Muscle of arm (tissue), 14 donors: ENCODE measurements around the gene CCIN. TPM values are rescaled to one million over a fixed set of nuclear protein-coding genes. Genes with fewer than 3 reads are reported as not detected.
"Not testable (repeated sequence)": the region's sequence is repeated elsewhere in the genome, so short reads cannot be mapped to it uniquely, and the experiment has no call there.

Source experiments
- DNase-seq: peaks from one replicate; pipeline ENCODE4 v3.0.0-alpha.2; 2013
- long read RNA-seq, 11 donors: transcript quantifications; one replicate each; lab custom pipeline, GENCODE V29; 2026
- polyA plus RNA-seq, 12 donors: library from polyadenylated mRNA; unstranded; fragments of 120-200 nt; gene quantifications; one replicate each; pipeline ENCODE4 v1.2.1, GENCODE V29; 2013; ENCODE audit not compliant: insufficient read length in 12 of 12

The CCIN gene
- 1 to 10 TPM in 4 of 12 donors, under 1 TPM in 6, not detected in 2; 0.45 to 2.0 (median 0.76) TPM for polyA plus RNA-seq
- long read RNA-seq, donor 1, result 0 reads
- long read RNA-seq, donor 2, result 0 reads
- long read RNA-seq, donor 3, result 0 reads
- long read RNA-seq, donor 4, result 0 reads
- long read RNA-seq, donor 5, result 0 reads
- long read RNA-seq, donor 6, result 0 reads
- long read RNA-seq, donor 7, result 0 reads
- long read RNA-seq, donor 8, result 0 reads
- long read RNA-seq, donor 9, result 0 reads
- long read RNA-seq, donor 10, result 0 reads
- long read RNA-seq, donor 11, partial matches to known transcripts, result 0 of 1 reads
- long read RNA-seq, donor 11, other reads (novel, unspliced or antisense), result 0 of 1 reads

DNA sequence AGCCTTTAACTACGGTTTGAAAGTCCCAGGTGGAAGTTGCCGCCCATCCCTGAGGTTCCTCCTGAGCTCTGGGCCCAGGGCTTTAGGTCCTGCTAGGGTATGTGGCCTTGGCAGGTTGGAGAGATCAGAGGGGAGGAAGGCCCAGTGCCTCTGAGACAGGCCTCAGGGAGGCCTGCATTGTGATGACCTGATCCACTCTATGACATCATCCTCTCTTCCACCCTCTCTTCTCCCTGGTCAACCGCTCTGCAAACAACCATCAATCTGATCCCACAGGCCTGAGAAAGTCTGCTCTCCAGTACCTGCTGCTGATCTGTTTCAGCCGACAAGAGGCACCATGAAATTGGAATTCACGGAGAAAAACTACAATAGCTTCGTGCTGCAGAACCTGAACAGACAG, at the start of gene CCIN:
Gene CCIN, plus strand, starts transcription at position 223 of the 400 bp plus-strand sequence. Its CDS starts 115 bp downstream, at position 338.
- no peak for DNase-seq

DNA sequence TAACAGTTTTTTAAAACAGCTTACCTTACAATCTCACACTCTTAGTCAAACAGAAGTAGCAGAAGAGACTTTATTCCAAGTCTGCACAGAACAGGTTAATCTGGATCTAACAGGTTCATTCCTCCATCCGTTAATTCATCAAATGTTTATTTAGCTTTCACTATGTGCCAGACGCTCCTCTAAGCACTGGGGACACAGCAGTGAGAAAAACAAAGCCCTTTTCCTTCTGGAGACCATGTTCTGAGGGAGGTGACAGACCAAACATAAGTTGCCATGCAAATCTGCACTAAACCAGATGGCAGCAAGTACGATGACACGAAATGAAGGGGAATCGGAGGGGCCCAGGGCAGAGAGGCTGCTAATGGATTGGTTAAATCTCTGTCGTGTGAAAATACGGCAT, 49.7 kb upstream of the CCIN start:
- DNase-seq, result no peak

DNA sequence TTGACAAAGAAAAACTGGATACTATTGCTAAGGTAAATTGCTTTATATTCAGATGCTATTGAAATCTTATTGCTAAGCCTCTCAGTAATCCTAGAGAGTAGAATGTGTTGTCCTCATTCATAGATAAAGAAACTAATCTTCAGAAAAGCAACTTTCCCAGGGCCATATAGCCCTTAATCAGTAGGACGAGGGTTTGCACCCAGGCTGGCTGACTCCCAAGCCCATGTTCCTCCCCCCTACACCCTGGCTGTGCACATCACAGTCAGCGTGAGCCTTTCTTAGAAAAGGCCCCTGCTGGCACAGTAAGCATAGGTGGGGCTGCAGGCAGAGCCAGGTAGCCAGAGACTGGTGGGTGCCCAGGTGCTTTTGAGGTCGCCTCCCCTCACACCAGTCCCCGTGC, 48.5 kb upstream of the CCIN start:
- DNase-seq, result no peak

DNA sequence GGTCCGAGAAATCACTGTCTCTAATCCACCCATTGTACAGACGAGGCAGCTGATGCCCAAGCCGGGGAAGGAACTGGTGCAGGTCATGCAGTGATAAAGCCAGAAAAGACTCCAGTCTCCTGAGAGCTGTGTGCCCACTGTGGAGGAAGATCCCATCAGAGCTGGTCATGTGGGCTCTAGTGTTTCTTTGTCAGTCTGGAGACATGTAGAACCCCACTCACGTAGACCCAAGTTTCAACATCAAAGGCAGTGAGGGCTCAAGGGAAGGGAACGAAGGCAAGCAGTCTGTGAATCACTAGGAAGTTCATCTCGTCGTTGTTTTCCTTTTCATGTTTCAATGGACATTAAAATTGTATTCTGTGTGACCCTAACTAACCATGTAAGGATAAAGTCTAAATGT, 47.2 kb upstream of the CCIN start:
- DNase-seq, result no peak

DNA sequence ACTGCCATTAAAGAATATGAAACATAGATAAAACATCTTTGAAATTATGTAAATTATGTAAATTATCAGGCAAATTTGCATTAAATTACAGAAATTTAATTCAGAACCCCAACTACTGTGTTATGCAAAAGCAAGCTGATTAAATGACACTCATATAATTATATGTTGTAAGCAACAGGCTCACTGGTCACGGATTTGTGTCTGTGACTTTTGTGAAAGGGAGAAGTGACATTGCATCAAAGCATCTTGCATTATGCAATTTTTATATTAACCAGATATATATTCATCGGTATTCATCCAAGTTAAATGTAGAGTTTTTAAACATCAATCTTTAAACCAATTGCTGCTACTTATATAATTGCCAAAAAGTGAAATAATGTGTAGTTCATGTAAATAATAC, 45.7 kb upstream of the CCIN start:
- DNase-seq, result no peak

DNA sequence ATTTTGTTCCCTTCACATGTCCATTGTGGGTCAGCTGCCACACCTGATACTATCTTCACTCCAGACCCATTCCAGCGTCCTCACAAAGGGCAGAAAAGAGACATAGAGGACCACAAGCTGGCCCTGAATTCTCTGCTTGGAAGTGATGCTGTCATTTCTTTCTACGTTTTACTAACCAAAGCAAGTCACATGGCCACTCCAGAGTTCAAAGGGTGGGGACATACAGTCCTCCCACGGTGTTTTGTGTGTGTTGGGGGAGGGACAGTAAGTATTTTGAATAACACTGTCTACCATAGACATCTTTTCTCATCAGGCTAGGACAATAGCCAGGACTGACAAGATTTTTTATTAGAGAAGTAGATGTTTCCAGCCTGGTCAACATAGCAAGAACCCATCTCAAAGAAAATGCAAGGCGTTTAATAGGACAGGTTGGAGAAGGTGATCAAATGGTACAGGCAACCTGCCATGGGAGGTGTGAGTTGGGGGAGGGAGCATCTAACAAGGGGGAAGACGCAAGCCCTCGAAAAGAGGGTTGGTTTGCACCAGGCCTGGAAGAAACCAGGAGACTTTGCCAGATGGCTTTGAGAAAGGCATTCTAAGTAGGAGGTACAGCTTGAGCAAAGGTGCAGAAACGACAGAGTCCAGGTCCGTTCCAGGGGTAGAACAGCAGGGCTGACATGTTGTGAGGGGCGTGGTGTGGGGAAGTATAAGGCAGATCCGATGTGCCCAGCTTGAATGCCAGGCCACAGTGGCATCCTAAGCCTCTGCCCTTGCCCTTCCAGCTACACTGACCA, 43.9 kb upstream of the CCIN start:
- DNase-seq, result no peak

DNA sequence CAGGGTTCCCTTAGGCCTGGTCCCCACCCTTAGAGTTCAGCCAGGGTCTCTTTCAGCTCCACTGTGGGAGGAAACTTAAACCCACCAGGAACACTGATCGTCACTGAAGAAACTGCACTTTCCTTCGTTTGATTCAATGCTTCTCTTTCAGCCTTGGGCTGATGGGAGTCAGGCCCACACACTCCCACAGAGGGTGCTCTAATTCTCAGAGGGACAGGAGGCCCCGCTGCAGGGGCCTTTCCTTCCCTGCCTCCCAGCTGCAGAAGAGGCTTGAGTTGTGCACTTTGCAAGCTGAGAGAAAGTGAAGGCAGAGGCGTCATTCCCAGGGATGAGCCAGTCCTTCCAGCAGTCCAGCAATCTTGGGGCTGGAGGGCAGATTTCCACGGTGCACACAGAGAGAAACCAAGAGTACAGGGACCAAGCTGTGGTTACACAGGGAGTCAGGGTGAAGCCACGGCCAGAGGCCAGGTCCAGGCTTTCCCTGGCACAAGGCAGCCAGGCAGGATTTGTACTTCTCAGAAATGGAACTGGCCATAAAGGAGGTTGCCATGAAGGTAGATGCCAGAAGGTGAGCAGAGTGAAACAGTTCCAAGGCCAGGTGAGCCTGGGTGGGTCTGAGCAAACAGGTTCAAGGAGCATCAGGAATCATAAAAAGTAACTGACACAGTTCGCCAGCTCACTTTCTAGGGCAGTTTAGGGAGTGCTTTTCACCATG, 43.0 kb upstream of the CCIN start:
- DNase-seq, result no peak

DNA sequence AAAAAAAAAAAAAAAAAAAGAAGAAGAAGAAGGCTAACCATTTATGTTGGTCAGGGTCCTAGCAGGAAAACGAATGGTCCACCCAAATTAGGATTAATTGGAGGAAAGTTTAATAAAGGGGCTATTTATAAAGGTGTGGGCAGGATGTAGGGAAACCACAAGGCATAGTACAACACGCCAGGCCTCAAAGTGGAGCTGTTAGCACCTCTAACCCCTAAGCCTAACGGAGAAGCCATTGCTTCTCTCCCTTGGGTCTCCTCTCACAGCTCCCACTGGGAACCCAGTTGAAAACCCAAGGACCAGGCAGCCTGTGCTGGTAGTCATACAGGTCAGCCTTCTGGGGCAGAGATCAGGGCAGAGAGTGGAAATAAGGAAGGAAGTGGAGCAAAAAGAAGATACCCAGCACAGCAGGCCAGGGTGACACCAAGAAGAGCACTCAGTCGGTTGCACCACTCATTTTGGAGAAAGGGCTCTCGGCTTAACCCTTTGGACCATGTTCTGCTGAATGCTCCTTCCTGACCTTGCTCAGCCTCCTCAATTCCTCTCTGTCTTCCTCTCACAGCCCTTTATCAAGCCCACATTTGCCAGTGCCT, 41.4 kb upstream of the CCIN start:
- no peak for DNase-seq

DNA sequence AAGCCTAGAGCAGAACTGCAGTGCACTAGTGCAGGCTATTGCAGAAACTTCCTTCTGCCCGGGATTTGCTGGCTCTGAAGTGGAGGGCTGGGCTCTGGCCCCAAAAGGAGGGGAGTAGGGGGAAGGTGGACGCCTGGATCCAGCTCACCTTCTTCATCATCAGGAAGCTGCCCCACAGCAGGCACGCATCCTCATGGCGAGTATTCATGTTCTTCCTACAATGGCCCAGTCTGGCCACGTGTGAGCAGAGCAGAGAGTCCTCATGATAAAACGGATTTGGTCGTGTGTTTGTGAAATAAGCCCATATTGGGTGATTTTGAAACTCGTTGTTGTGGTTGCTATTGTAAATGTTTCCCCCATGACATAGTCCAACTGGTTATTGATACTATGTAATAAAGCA, 40.8 kb upstream of the CCIN start:
- DNase-seq, result no peak

DNA sequence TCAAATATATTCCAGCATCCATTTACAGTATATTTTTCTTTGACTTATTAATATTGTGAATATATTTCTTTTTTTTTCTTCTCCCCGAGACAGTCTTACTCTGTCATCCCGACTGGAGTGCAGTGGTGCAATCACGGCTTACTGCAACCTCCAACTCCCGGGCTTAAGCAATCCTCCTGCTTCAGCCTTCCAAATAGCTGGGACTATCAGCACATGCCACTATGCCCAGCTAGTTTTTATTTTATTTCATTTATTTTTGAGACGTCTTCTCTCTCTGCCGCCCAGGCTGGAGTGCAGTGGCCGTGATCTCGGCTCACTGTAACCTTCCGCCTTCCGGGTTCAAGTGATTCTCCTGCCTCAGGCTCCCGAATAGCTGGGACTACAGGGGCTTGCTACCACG, 40.0 kb upstream of the CCIN start:
- no peak for DNase-seq

DNA sequence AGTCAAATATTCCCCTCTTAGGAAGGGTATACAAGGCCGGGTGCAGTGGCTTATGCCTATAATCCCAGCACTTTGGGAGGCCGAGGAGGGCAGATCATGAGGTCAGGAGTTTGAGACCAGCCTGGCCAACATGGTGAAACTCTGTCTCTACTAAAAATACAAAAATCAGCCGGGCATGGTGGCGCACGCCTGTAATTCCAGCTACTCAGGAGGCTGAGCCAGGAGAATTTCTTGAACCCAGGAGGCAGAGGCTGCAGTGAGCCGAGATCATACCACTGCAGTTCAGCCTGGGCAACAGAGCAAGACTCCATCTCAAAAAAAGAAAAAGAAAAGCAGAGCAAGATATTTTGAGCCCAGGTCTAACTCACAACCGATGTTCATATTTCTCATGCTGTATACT, 37.5 kb upstream of the CCIN start:
- not testable (repeated sequence) for DNase-seq

DNA sequence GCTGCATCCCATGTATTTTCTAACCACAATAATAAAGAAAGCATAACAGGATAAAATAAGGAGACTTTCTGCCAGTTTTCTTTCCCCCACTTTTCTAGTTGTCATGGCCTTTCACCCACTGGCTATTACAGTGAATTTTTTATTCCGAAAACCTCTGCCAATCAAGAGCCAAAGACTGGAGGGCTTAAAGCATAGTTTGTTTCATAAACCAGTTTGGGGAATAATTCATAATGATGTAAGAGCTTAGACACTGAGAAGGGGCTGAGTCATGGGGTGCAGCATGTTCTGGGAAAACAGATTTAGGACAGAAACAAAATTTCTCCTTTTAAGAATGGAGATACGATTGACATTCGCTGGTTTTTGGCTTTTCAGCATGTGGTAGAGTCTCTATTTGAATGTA, 37.1 kb upstream of the CCIN start:
- no peak for DNase-seq

DNA sequence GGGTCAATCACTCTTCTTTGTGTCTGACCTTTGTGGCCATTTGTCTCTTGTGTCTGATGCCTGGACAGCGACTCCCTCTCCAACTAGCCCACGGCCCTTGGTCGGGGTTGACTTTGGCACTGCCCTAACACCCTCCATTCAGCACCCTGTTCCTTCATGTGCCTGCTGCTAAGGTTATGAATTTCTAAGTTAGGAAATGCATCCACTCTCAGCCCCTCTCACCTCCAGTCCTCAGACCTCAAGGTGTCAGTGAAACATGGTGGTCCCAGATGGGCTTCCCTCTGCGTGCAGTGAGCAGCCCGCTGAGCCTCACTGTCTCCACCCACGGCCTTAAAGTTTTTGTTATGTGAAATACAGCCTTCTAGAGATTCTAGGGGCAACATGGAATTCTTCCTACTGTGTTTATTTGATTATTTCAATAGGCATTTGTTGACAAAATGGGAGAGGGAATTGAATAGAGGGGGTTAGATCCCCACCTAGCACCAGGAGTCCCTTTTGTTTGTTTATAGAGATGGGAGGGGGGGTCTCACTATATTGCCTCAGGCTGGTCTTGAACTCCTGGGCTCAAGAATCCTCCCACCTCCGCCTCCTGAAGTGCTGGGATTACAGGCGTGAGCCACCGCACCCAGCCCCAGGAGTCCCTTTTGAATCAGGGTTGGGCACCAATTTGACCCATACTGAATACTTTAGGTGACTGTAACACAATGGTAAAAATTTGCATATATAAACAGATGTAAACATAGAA, 34.3 kb upstream of the CCIN start:
- no peak for DNase-seq

DNA sequence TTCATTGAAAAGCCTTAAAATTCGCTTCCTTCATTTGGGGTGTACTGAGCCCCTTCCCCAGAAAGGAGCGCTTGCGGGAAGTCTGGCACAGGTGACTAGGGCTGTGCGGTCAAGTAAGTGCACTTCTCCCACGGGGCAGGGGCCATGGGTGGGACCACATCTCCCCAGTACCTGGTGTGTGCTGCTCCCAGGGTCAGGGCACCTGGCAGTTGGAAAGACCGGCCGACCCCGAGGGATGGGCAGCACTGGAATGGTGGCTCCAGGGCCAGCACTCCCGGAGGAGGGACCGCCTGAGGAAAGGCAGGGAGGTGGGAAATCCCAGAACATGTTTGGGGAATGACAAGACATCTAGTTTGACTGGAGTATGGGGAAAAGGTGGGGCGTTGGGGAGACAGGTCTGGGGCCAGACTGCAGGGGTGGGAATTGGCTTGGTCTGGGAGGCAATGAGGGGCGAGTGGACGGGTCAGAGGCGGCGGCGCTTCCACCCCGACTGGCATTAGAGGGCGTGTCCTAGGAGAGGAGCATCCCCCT, 33.4 kb upstream of the CCIN start:
- DNase-seq, result no peak

DNA sequence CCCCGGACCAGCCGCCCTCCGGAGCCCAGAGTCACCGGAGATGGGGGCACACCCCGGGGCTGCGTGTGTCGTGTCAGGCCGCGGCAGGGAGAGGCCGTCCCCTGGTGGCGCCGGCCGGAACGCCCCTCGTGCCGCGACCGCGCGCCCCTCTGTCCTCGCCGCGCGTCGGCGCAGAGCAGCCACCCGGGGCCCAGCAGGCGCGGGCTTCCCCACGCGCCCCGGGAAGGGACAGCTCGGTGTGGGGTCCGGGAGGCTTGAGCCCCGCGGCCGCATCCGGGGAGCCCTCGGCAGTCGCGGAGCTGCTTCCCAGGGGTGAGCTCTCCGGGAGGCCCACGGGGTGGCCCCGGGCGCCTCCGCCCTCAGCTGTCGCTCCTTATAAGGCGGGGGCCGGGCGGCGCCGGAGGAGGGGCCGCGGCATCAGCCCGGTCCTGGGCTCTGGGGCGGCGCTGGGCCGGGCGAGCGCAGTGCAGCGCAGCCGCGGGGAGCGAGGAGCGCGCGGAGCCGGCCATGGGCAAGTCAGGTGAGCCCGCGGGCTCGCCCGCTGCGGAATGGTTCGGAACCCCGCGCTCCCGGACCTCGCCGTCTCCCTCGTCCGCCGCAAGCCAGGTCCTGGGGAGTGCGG, 32.8 kb upstream of the CCIN start, which contains the start of gene GLIPR2:
Gene GLIPR2, plus strand, starts transcription at position 462 of the 622 bp plus-strand sequence. Its CDS starts 46 bp downstream, at position 508.
- DNase-seq, result peak; percentile 71

DNA sequence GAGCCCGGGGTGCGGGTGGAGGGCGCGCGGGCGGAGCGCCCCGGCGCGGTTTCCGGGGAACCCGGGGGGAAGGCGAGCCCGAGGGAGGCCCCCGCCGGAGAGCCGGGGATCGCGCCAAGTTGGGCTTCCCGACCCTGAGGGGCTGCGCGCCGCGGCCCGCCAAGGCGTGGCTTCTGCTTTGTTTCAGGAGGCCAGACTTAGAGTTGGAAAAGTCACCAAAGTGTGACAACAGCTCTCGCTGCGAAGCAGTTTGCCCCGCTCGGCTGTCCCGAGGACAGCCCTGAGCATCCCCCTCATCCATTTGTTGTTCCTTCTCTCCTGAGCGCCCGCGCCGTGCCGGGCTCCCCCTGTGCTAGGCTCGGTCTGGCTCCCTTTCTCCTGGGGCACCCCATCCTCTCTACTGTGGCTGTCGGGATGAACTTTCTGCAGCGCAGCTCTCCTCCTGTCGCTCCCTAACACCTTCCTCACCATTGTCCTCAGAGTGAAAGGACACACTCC, 32.2 kb upstream of the CCIN start:
- DNase-seq, result no peak

DNA sequence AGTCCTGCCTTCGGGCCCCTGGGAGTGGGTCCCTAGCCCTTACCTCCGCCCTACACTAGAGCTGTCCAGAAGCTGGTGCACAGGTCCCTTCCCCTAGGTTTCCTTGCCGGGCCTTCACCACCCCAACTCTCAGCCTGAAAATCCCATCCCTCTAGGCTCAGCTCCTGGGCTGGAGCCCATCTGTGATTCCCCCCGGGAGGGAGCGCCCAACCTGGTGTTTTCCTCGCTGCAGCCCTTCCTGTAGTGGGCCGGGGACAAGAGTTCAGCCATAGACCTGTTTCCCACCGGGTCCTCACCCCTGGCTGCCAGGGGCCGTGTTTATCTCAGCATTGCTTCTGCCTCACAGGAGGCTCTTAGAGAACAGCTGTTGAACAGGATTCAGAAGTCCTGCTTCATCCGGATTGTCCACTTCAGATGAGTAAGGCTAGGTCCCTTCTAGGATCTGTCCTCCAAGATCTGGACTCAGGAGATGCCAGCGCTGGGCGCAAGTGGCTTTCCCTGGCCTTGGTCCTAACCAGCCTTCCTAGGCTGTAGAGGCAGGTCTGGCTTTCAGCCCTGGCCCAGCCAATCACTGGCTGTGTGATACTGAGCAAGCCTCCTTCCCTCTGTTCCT, 31.7 kb upstream of the CCIN start:
- no peak for DNase-seq

DNA sequence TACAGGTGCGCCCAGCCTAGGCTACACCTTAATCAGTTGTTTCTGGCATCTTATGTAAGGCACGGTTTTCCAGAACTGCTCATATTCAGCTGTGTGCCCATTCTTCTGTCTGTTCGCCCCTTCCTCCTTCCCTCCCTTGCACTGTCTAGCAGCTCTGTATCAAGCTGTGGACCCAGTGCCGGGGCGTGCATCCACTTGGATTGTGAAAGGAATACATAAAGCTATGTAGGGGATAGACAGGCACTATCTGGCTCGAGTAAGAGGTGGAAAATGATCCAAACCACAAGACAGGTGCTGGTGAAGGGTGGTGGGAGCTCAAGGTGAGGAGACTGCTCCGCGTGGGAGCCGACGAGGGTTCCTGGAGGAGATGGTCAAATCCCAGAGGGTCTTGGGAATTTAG, 30.7 kb upstream of the CCIN start:
- no peak for DNase-seq

DNA sequence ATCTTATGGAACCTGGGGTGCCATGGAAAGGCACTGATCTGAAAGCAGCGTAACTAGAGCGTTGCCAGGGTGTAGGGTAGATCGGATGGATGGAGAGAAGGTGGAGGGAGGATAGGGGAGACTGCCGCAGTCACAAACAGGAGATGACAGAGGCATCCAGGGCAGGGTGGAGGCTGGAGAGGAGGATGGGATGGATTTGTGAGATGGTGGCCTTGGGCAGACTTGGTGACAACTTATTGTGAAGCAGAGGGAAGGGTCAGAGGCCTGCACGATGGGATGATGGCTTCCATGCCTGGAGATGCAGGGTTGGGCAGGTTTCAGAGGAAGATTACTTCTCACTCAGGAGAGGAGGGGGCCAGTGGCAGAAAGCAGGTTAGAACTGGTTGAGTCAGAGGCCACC, 30.3 kb upstream of the CCIN start:
- no peak for DNase-seq
